Naive thymus-derived CD4-positive, alpha-beta T cell (primary cell): Measurements from ENCODE around the gene SOS1. TPM values are rescaled to one million over a fixed set of nuclear protein-coding genes. Genes with fewer than 3 reads are reported as not detected.
A peak's percentile ranks its signal among the peaks of the same experiment; 100 is the strongest.

Experiments
- ATAC-seq: fragments of 150-1000 bp; cut with Tn5 transposase; 2 replicates; pipeline ENCODE4 v1.10.0; 2021; ENCODE audit warnings: mild to moderate bottlenecking, moderate library complexity
- CTCF ChIA-PET: fragments of 350-600 bp; sonication (Branson Sonifier 250); formaldehyde crosslinking; loops from one replicate; lab custom pipeline; 2021; ENCODE audit warnings: antibody characterized with exemption; lab: Charles Lee
- POLR2A ChIA-PET: fragments of 350-600 bp; sonication (Branson Sonifier 250); formaldehyde crosslinking; loops from one replicate; lab custom pipeline; 2021; ENCODE audit warnings: antibody characterized with exemption, inconsistent platforms; lab: Charles Lee
- DNase-seq, 9 donors: peaks; one replicate each; pipeline versions ENCODE4 v3.0.0 to v3.0.0-alpha.2; 2020 to 2022; ENCODE audit warnings: mixed read lengths in 1 of 9
- H3K27ac ChIP-seq: one replicate; pipeline ENCODE4 v1.7.0; 2013; ENCODE audit warnings: mild to moderate bottlenecking, low read depth, low read length, moderate library complexity
- H3K27me3 ChIP-seq, 2 donors: one replicate each; pipeline ENCODE4 v1.7.0; 2013; ENCODE audit warnings: low read length in 2 of 2, mild to moderate bottlenecking in 2 of 2, moderate library complexity in 2 of 2; ENCODE audit not compliant: control insufficient read depth in 2 of 2, insufficient read depth in 2 of 2
- H3K36me3 ChIP-seq, 3 experiments: 1 replicate in 2 of 3; 2 replicates in 1 of 3; pipeline ENCODE4 v1.7.0; 2013; ENCODE audit warnings: low read length in 3 of 3, mild to moderate bottlenecking in 3 of 3, moderate library complexity in 1 of 3; ENCODE audit not compliant: insufficient read depth in 3 of 3, control insufficient read depth in 2 of 3
- H3K4me1 ChIP-seq, 2 donors: one replicate each; pipeline ENCODE4 v1.7.0; 2013; ENCODE audit warnings: low read length in 2 of 2, mild to moderate bottlenecking in 2 of 2, moderate library complexity in 1 of 2; ENCODE audit not compliant: control insufficient read depth in 2 of 2, insufficient read depth in 2 of 2
- H3K4me3 ChIP-seq: 2 replicates; pipeline ENCODE4 v1.7.0; 2013; ENCODE audit warnings: mild to moderate bottlenecking, low read length
- H3K9me3 ChIP-seq, 3 experiments: 1 replicate in 2 of 3; 2 replicates in 1 of 3; pipeline ENCODE4 v1.7.0; 2013; ENCODE audit warnings: low read length in 3 of 3; ENCODE audit not compliant: control insufficient read depth in 2 of 3
- H3K27ac Mint-ChIP-seq, 9 donors: one replicate each; pipeline ENCODE4 v1.8.0; 2020 to 2022; ENCODE audit warnings: mixed read lengths in 9 of 9, mild to moderate bottlenecking in 8 of 9, moderate library complexity in 5 of 9, inconsistent platforms in 2 of 9
- H3K27me3 Mint-ChIP-seq, 5 donors: one replicate each; pipeline ENCODE4 v1.8.0; 2021 to 2022; ENCODE audit warnings: mixed read lengths in 5 of 5, mild to moderate bottlenecking in 1 of 5
- H3K36me3 Mint-ChIP-seq, 5 donors: one replicate each; pipeline ENCODE4 v1.8.0; 2020 to 2022; ENCODE audit warnings: mixed read lengths in 5 of 5, mild to moderate bottlenecking in 3 of 5, inconsistent platforms in 1 of 5
- H3K4me1 Mint-ChIP-seq, 7 donors: one replicate each; pipeline ENCODE4 v1.8.0; 2020 to 2022; ENCODE audit warnings: mixed read lengths in 7 of 7, mild to moderate bottlenecking in 3 of 7, inconsistent platforms in 1 of 7
- H3K4me3 Mint-ChIP-seq, 10 donors: one replicate each; pipeline ENCODE4 v1.8.0; 2020 to 2022; ENCODE audit warnings: mild to moderate bottlenecking in 10 of 10, mixed read lengths in 10 of 10, moderate library complexity in 6 of 10, inconsistent platforms in 2 of 10
- H3K9me3 Mint-ChIP-seq, 11 donors: one replicate each; pipeline ENCODE4 v1.8.0; 2020 to 2022; ENCODE audit warnings: mixed read lengths in 11 of 11, mild to moderate bottlenecking in 4 of 11, inconsistent platforms in 1 of 11, moderate library complexity in 1 of 11
- intact Hi-C, 2 donors: fragments of 100-400 bp; cut with micrococcal nuclease; formaldehyde crosslinking; loops; one replicate each; pipeline ENCODE4 v1.15.1; 2023
- polyA plus RNA-seq, 2 donors: library from polyadenylated mRNA; unstranded; fragments of 300-500 nt; fragmentation: Illumina TruSeq; gene quantifications; one replicate each; pipeline ENCODE4 v1.2.3, GENCODE V29; 2021
- total RNA-seq, 6 experiments: library from RNA in 5 of 6; stranded (reverse) in 5 of 6; gene quantifications; 1 replicate in 5 of 6; 2 replicates in 1 of 6; pipeline ENCODE4 v1.2.3 and lab custom pipeline; 2021 to 2026

The SOS1 gene
- total and polyA plus RNA-seq, 7 experiments from 2014 or later = 6.3 to 323 (median 34.8) TPM

GRCh38 chr2:39118786-39119499 is 1.9 kb downstream of the SOS1 start:
- peaks cover 44 to 77% (median 67%) of the 10 kb centered on the region in 7 donors for H3K4me1 Mint-ChIP-seq
- H3K27ac Mint-ChIP-seq = peak overlapping the region; percentile 87 to 97 (median 90)
- intact Hi-C loops = loop anchor here in 1 of 2 donors (2.0 to 5.0 kb wide), 3 partner anchors 18 to 62 kb away; no protein-coding TSS in a partner anchor
- Histone ChIP-seq H3K27me3 (no peaks in the 10 kb centered on the region), H3K36me3 (no peaks in the 10 kb centered on the region), H3K9me3 (no peaks in the 10 kb centered on the region), H3K27ac (peak overlapping the region; percentile 93), H3K4me1 (peaks cover 26 to 31% of the 10 kb centered on the region in 2 donors), H3K4me3 (peak overlapping the region; percentile 72)
- POLR2A ChIA-PET = interaction anchor here (0.9 to 5.0 kb wide), 10 partner anchors 10 to 126 kb away, joined by 3 to 86 read pairs (median 6); no protein-coding TSS in a partner anchor
- CTCF ChIA-PET = interaction anchor here (0.6 to 4.3 kb wide), 10 partner anchors 10 to 116 kb away, joined by 3 to 103 read pairs (median 4); no protein-coding TSS in a partner anchor
- H3K9me3 Mint-ChIP-seq = no peaks in the 10 kb centered on the region
- H3K4me3 Mint-ChIP-seq = peak overlapping the region; percentile 86 to 97 (median 94)
- ATAC-seq (no peak), DNase-seq (no peak)
- H3K27me3 Mint-ChIP-seq = no peaks in the 10 kb centered on the region
- H3K36me3 Mint-ChIP-seq = peaks cover 0 to 52% (median 17%) of the 10 kb centered on the region in 5 donors

GRCh38 chr2:39115556-39115955 is 5.3 kb downstream of the SOS1 start:
- DNase-seq (no peak), ATAC-seq (no peak)
- peaks cover 61 to 80% (median 74%) of the 10 kb centered on the region in 7 donors for H3K4me1 Mint-ChIP-seq
- Histone ChIP-seq H3K4me3 (no peak overlapping the region), H3K27ac (no peak overlapping the region), H3K27me3 (no peaks in the 10 kb centered on the region), H3K4me1 (peaks cover 14 to 19% of the 10 kb centered on the region in 2 donors), H3K9me3 (no peaks in the 10 kb centered on the region), H3K36me3 (peaks cover 0 to 4% (median 0%) of the 10 kb centered on the region in 3 experiments)
- H3K36me3 Mint-ChIP-seq = peaks cover 0 to 67% (median 26%) of the 10 kb centered on the region in 5 donors
- POLR2A ChIA-PET = interaction anchor here (1.0 kb wide), 1 partner anchor 9 kb away, joined by 4 read pairs; no protein-coding TSS in a partner anchor
- H3K9me3 Mint-ChIP-seq = no peaks in the 10 kb centered on the region
- intact Hi-C loops = loop anchor here in 1 of 2 donors (5.0 kb wide), 2 partner anchors 38 to 58 kb away; no protein-coding TSS in a partner anchor
- no peaks in the 10 kb centered on the region for H3K27me3 Mint-ChIP-seq
- CTCF ChIA-PET = no interaction called here
- H3K27ac Mint-ChIP-seq = peak overlapping the region in 2 of 9 donors; percentile 22 to 36
- peak overlapping the region in 1 of 10 donors; percentile 90 for H3K4me3 Mint-ChIP-seq

GRCh38 chr2:39114771-39115170 is 6.1 kb downstream of the SOS1 start:
- Histone ChIP-seq H3K4me1 (peaks cover 14 to 19% of the 10 kb centered on the region in 2 donors), H3K27me3 (no peaks in the 10 kb centered on the region), H3K4me3 (no peak overlapping the region), H3K9me3 (no peaks in the 10 kb centered on the region), H3K27ac (no peak overlapping the region), H3K36me3 (peaks cover 0 to 4% (median 0%) of the 10 kb centered on the region in 3 experiments)
- ChIA-PET CTCF (interaction anchor here (0.6 kb wide), 1 partner anchor 233 kb away, joined by 3 read pairs; no protein-coding TSS in a partner anchor), POLR2A (no interaction called here)
- H3K27ac Mint-ChIP-seq = peak overlapping the region in 6 of 9 donors; percentile 44 to 83 (median 58)
- H3K27me3 Mint-ChIP-seq = no peaks in the 10 kb centered on the region
- DNase-seq = no peak
- intact Hi-C loops = loop anchor here in 1 of 2 donors (5.0 kb wide), 2 partner anchors 37 to 57 kb away; no protein-coding TSS in a partner anchor
- ATAC-seq = no peak
- H3K4me1 Mint-ChIP-seq = peaks cover 65 to 88% (median 80%) of the 10 kb centered on the region in 7 donors
- H3K4me3 Mint-ChIP-seq = peak overlapping the region in 1 of 10 donors; percentile 72
- H3K36me3 Mint-ChIP-seq = peaks cover 0 to 69% (median 26%) of the 10 kb centered on the region in 5 donors
- H3K9me3 Mint-ChIP-seq = no peaks in the 10 kb centered on the region

GRCh38 chr2:39109537-39109936 is 11.3 kb downstream of the SOS1 start:
- intact Hi-C loops = no loop called here
- no peaks in the 10 kb centered on the region for H3K27me3 ChIP-seq
- peaks cover 0 to 4% (median 0%) of the 10 kb centered on the region in 3 experiments for H3K36me3 ChIP-seq
- no peaks in the 10 kb centered on the region for H3K9me3 ChIP-seq
- peaks cover 5 to 9% of the 10 kb centered on the region in 2 donors for H3K4me1 ChIP-seq
- CTCF ChIA-PET = interaction anchor here (1.0 to 2.1 kb wide), 4 partner anchors 9 to 118 kb away, joined by 3 to 6 read pairs (median 4); no protein-coding TSS in a partner anchor
- H3K9me3 Mint-ChIP-seq = no peaks in the 10 kb centered on the region
- H3K36me3 Mint-ChIP-seq = peaks cover 0 to 41% (median 19%) of the 10 kb centered on the region in 5 donors
- peaks cover 52 to 77% (median 67%) of the 10 kb centered on the region in 7 donors for H3K4me1 Mint-ChIP-seq
- ATAC-seq (no peak), DNase-seq (no peak)
- no peak overlapping the region for H3K4me3 ChIP-seq
- no peaks in the 10 kb centered on the region for H3K27me3 Mint-ChIP-seq
- no peak overlapping the region for H3K27ac ChIP-seq
- peak overlapping the region in 5 of 9 donors; percentile 7 to 40 (median 18) for H3K27ac Mint-ChIP-seq
- POLR2A ChIA-PET = interaction anchor here (0.8 to 1.2 kb wide), 2 partner anchors 10 to 47 kb away, joined by 4 to 5 read pairs; no protein-coding TSS in a partner anchor
- peak overlapping the region in 2 of 10 donors; percentile 9 to 29 for H3K4me3 Mint-ChIP-seq

GRCh38 chr2:39108377-39108776 is 12.5 kb downstream of the SOS1 start:
- Histone ChIP-seq H3K4me1 (peaks cover 4 to 5% of the 10 kb centered on the region in 2 donors), H3K27me3 (no peaks in the 10 kb centered on the region), H3K36me3 (peaks cover 0 to 4% (median 0%) of the 10 kb centered on the region in 3 experiments), H3K4me3 (no peak overlapping the region), H3K27ac (no peak overlapping the region), H3K9me3 (no peaks in the 10 kb centered on the region)
- DNase-seq (no peak), ATAC-seq (no peak)
- ChIA-PET CTCF (interaction anchor here (0.9 to 2.1 kb wide), 4 partner anchors 11 to 121 kb away, joined by 3 to 6 read pairs (median 4); no protein-coding TSS in a partner anchor), POLR2A (interaction anchor here (1.2 kb wide), 1 partner anchor 11 kb away, joined by 5 read pairs; no protein-coding TSS in a partner anchor)
- Mint-ChIP-seq H3K4me3 (peak overlapping the region in 3 of 10 donors; percentile 14 to 44 (median 27)), H3K9me3 (no peaks in the 10 kb centered on the region), H3K4me1 (peaks cover 49 to 79% (median 69%) of the 10 kb centered on the region in 7 donors), H3K27me3 (no peaks in the 10 kb centered on the region), H3K36me3 (peaks cover 0 to 41% (median 22%) of the 10 kb centered on the region in 5 donors), H3K27ac (peak overlapping the region in 5 of 9 donors; percentile 6 to 76 (median 53))
- intact Hi-C loops = no loop called here

- H3K4me1 Mint-ChIP-seq = peaks cover 47 to 79% (median 70%) of the 10 kb centered on the region in 7 donors
- no peak overlapping the region for H3K4me3 ChIP-seq
- DNase-seq (no peak), ATAC-seq (no peak)
- peaks cover 0 to 43% (median 22%) of the 10 kb centered on the region in 5 donors for H3K36me3 Mint-ChIP-seq
- H3K27ac ChIP-seq = no peak overlapping the region
- H3K36me3 ChIP-seq = peaks cover 0 to 4% (median 0%) of the 10 kb centered on the region in 3 experiments
- intact Hi-C loops = no loop called here
- H3K27me3 Mint-ChIP-seq = no peaks in the 10 kb centered on the region
- no peaks in the 10 kb centered on the region for H3K9me3 ChIP-seq
- no peaks in the 10 kb centered on the region for H3K9me3 Mint-ChIP-seq
- CTCF ChIA-PET = no interaction called here
- peak overlapping the region in 6 of 9 donors; percentile 6 to 76 (median 50) for H3K27ac Mint-ChIP-seq
- POLR2A ChIA-PET = interaction anchor here (1.0 kb wide), 1 partner anchor 13 kb away, joined by 4 read pairs; the partner anchor contains the start of gene SOS1
- H3K27me3 ChIP-seq = no peaks in the 10 kb centered on the region
- H3K4me3 Mint-ChIP-seq = peak overlapping the region in 3 of 10 donors; percentile 12 to 44 (median 14)
- peaks cover 4 to 5% of the 10 kb centered on the region in 2 donors for H3K4me1 ChIP-seq
Measured at GRCh38 chr2:39107724-39108273, 13.1 kb downstream of the SOS1 start.
